ENCODE measurements around the gene DACH1.
"Not testable (repeated sequence)": the region's sequence is repeated elsewhere in the genome, so short reads cannot be mapped to it uniquely, and the experiment has no call there.

The DACH1 gene

DNA sequence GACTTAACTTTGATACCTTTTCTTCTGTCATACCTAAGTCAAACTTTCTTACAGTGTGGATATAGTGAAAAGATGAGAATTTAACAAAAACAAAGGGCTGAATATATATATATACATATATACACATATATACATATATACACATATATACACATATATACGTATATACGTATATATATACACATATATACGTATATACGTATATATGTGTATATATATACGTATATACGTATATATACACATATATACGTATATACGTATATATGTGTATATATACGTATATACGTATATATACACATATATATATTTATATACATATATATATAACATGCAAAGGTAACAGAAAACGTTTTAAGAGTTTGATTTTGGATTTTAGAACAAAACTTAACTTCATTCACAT, 88.0 kb downstream of the DACH1 start:
- DNase-seq (ENCODE audit: low read depth in 2 of 2) = not testable (repeated sequence)

DNA sequence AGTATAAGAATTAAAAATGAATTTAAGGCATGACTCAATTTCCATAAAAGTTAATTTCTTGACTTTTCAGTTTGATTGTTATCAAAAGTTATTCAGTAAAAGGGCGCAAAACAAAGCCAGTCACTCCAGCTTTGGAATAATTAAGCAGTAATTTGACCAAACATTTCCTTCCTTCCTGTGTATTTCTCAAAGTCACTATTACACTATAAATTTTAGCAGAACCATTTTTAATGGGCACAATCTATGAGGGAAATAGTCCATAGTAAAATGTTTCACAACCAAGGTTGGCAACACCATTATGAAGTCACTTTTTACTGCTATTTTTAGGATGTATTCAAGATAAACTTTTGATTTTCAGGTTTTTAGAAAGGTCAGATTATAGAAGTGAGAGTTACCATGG, 91.0 kb downstream of the DACH1 start:
- no peak for DNase-seq (ENCODE audit: low read depth in 2 of 2)

DNA sequence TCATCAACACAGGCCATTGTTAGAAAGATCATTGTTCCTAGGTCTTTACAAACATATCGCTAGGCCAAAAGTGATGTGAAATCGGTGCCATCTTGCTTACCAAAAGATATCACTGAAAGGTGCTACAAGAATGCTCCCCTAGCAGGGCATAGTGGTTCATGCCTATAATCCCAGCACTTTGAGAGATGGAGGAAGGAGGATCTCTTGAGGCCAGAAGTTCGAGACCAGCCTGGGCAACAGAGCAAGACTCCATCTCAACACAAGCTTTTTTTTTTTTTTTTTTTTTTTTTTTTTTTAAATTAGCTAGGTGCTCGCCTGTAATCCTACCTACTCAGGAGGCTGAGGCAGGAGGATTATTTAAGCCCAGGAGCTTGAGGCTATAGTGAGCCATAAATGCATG, 92.1 kb downstream of the DACH1 start:
- no peak for DNase-seq (ENCODE audit: low read depth in 2 of 2)

DNA sequence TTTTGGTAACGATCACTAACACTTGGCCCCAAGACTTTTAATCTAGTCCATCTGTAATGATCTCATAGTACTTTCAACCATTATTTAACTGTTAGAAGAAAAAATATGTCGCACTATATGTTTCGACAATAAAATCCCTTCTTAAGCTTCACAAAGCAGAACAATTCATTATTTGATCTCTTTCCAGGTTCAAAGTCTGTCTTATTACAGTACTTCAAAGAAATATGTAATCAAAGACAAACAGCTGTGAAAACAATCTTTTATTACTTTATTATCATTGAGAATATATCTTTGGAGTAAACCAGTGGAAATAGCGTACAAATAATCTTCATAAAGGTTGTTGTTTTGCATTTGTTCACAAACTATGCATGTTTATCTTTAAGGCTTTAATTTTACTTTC, 93.5 kb downstream of the DACH1 start:
- no peak for DNase-seq (ENCODE audit: low read depth in 2 of 2)

DNA sequence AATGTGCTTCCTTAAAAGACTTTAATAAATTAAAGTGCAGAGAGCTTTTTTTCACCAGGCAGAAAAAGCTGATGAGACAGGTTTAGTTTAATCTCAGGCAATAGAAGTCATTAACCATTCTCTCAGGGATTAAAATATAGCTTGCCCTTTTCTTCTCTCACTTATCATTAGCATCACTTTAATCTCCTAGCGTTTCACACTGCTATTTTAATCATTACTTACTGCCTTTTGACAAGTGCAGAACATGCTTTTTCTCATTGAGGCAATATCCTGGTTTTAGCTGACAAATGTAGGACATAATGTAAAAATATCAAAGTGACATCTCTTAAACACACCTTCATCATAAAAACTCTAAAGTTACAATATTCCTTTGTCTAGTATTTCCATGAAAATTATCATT, 94.6 kb downstream of the DACH1 start:
- no peak for DNase-seq (ENCODE audit: low read depth in 2 of 2)

DNA sequence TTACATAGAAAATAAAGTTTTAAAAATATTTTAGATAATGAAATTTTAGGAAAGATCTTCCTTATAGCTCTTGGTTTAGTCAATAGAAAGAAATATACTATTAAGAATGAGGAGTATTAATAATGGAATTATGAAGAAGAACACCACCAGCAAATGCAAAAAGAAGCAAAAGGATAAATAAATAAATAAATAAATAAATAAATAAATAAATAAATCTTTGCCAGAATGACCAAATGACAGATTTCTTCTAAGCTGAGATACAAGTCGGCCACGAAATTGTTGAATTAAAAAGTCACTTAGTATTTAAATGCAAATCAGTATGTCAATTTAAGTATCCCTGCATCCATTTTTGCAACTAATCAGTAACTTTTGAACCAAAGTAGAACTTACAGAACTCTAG, 95.9 kb downstream of the DACH1 start:
- no peak for DNase-seq (ENCODE audit: low read depth in 2 of 2)

DNA sequence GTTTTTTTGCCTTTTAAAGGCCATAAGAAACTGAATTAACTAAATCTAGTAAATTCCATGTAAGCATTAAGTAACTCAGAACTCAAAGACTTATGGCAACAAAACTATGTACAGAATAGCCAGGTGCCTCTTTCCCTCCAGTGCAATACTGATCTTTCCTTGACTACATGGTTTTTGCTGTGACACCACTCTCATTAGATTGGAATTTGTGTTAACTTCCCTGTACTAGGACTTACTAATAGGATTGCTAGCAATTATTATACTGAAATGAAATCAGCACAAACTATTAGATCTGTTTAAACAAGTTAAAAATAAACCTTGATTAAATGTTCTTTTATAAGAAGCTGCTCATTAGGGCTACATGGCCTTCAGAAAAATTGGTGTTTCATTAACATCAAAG, 96.3 kb downstream of the DACH1 start:
- no peak for DNase-seq (ENCODE audit: low read depth in 2 of 2)

DNA sequence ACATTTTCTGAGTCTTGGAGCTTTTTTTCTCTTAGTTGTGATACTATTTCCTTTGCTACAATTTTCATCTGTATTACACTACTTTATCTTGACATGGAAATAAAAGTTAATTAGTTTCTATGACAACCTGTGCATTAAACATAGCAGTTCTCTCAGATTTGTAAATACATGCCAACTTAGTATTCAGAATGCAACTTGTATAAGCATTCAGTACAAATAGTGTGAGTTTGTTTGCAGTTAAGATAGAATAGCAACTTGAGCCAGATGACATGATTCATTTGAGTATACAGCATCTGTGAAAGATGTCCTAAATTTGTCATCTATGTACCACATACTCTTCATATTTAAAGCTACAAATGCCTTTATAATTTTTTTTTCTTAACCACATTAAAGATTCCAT, 98.1 kb downstream of the DACH1 start:
- no peak for DNase-seq (ENCODE audit: low read depth in 2 of 2)

DNA sequence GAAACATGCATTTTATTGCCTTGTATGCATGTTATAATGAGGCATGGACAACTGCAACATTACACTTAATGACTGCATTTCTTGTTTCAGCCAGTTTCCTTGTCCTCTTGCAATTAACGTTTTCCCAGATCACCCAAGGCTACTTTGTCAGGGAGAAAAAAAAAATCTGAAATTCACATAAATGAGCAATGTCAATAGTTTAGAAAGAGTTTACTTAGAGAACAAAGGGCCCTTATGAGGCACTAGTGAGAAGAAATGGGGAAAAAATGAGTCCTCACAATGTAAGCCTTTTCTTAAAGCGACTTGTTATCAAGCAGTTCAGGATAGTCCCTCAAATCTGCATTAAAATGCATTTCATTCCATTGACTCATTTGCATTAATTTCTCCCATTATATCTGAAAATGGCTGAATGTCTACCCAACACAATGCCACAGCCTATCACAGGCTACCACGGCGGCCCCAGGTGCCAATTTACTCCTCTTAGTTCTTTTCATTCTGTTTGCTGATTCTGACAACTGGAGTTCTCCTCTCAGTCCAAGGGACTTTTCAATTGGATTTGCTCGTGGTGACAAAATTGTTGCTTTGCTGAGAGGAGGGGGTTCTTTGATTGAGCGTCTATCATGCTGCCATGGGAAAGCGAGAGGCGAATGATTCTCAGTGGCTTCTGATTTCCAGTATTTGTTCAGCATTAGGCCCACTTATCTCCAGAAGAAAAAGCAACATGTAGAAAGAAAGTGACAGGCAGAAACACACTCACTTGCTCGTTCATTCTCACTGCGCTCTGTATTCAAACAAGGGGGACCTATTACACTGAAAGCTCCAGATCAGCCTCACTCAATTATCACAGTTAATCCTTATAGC, 107.1 kb downstream of the DACH1 start:
- DNase-seq (ENCODE audit: low read depth in 2 of 2) = no peak

DNA sequence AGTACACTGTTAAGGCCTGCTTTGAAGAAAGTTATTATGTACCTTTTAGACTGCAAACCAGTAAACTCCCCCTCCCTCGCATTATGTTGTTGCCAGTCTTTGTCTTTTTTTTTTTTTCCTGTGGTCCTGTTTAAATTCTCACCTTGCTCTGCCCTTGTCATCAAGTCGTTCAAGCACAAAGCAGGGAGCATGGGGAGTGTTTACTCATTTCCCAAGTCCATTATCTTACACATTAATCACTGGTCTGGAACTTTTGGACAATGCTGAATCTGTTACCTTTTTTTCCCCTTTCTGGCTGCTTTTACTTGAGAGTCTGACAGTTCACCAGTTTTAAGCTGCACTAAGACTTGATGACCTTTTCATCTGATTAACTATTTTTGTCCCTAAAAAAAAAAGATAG, 108.2 kb downstream of the DACH1 start:
- no peak for DNase-seq (ENCODE audit: low read depth in 2 of 2)

DNA sequence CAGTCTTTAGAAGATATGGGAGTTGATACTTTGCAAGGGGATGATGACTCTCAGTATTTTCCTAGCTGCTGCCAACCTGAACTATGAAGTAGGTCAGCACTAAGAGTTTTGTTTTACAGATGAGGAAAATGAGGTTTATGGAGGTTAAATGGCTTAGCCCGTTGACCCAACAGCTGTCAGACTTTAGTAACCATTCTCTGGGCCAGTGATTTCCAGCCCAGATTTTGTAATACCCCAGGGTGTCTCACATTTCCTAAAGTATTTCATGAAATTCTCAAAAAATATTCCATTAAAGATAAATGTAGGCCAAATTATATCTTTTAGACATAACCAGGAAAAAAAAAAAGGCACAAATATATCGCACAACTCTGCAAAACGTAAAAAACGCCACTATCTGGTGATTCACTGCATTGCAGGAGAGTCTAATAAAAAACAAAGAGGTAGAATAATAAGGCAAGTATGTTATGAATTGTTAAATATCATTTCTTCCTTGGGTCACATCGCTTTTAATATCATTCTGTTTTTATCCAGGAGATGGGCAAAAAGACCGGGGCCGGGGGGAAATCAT, 112.5 kb downstream of the DACH1 start:
- no peak for DNase-seq (ENCODE audit: low read depth in 2 of 2)

DNA sequence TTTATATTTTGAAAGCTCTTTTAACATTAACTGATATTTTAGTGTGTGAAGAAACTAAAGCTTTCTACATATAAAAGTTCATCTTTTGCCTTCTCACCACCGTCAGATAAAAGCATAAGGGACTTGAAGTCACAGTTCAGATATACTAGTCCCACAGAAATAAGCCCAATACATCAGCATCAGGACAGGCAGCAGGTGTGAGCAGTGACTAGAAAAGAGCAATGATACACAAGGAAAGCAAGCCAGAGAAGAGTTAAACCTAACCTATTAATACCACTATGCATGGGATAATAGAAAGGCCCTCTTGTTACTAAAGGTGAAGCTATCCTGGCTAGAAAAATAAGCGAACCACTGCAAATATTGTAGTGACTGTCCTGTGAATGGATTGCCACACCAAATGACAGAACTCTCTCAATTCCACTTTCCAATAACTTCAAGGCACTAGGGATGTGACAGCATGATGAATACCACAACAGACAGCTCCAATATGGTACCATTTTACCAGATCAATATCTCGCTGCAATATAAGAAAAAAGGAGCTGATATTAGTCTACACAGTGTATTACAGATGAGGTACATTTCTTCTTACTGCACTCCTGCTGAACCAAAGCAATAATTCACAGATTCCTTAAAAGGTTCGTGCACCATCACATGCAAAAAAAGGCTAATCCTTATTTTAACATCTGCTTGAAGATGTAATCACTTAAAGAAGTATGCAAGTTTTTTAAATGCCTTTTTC, 114.1 kb downstream of the DACH1 start:
- DNase-seq (ENCODE audit: low read depth in 2 of 2) = no peak

DNA sequence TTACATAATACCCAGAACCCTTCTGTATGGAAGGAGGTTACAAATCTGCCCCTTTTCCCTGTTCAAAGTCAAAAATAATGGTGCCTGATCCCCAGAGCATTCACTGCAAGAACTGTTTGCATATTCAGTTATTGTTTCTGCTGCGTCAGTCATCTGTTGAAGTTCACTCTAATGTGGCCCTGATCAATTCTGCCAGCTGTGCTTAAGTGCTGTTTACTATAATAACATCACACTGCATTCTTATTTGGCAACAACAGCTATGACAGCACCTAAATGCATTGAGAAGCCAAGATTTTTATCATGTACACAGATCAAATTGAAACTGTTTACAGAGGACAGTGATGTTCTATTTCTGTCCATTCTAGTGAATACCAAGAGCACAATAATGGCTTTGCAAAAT, 115.9 kb downstream of the DACH1 start:
- no peak for DNase-seq (ENCODE audit: low read depth in 2 of 2)

DNA sequence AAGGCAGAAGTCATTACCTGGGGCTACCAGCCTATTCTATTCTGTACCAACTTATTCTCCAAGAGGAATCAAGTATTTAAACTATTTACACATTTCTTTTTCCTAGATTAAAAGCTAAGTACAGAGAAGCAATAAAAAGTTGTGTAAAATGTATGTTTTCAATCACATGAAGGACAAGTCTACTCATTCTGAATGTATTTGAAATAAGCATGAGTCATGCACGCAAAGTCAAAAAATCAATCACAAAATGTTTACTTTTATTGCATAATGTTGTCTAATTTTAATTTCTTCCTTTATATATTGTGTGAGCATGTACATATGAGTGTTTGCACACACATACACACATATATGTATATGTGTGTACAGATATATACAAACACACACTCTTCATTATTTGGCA, 136.7 kb downstream of the DACH1 start:
- DNase-seq (ENCODE audit: low read depth in 2 of 2) = no peak

DNA sequence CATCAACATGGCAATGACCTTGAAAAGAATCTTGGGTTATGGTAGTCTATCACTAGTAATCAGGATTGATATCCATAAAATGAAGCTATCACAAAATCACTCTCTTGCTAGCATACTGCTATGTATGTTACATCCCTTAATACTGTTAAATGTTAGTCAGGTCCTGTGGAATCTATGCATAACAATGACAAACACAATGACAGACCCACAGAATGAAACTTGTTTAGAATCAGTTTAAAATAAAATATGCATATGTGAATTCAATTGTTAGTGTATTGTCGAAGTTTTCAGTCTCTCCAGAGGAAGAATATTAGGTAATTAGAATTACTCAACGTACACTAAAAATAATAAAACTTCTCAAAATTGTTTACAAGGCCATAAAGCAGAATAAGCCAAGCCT, 137.6 kb downstream of the DACH1 start:
- DNase-seq (ENCODE audit: low read depth in 2 of 2) = no peak

DNA sequence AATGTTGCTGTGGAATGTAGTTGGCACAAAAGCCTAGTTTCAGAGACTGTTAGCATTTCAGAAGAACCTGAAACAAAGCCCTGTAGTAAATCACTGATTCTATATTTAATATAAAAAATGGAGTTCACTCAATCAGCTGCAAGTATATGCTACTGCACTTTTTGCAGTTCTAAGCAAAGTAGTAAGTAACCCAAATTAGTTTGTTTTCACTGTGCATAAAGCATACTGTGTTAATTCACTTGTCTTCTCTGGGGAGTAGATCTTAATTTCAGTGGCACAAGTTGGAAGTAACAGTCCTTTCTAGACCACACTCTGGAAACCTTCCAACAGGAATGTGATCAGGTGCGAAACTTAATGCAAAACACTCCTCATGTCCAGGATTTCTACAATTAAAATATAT, 139.3 kb downstream of the DACH1 start:
- no peak for DNase-seq (ENCODE audit: low read depth in 2 of 2)

DNA sequence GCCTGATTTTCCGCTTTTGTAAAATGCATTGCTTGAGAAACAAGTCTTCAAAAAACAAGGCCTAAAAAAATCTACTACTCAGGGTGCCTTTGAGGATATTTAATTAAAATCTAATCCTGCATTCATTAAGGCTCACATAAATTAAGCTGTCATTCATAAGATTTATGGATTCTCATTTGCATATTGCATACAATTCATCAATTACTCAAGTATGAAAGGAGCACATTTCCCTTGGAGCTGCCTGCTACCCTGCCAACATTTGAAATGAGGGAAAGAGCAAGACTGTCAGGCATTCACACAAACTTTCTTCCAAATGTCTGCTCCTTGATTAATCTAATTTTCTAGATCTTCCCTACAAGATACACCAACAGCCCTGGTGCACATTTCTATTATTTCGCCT, 140.0 kb downstream of the DACH1 start:
- DNase-seq (ENCODE audit: low read depth in 2 of 2) = no peak

DNA sequence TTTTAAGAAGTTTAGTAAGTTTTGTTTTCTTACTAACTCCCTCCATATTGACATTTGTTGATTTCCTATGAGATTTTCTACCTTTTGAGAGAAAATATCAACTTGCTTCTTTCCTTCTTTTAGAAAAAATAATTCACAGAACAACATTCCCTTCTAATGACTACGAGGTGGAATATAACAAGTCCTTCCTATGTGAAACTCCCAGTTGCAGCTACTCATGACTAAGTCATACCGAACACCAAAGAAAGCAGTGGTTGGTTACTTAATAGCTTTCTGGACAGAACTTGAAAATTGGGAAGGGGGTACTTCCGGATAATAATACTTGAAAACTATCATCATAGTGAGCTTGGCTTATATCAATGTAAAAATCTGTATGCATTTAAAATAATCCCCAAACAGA, 144.8 kb downstream of the DACH1 start:
- DNase-seq (ENCODE audit: low read depth in 2 of 2) = no peak

DNA sequence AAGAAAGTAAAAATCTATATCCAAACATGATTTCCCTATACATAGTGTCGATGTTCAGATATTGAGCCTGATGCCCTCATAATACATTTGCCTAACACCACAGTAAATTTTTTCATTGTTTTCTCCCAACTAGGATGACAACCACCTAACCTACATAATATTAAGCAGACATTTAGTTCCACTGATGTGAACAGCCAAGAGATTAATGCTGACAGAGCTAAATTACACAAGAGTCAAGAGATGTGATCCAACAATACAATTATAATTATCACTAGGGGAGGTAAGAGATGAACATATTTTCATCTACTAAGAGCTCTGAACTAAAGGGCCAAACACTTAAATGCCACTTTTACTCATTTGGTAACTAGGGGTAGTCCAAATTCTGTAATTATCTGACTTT, 145.9 kb downstream of the DACH1 start:
- DNase-seq (ENCODE audit: low read depth in 2 of 2) = no peak

DNA sequence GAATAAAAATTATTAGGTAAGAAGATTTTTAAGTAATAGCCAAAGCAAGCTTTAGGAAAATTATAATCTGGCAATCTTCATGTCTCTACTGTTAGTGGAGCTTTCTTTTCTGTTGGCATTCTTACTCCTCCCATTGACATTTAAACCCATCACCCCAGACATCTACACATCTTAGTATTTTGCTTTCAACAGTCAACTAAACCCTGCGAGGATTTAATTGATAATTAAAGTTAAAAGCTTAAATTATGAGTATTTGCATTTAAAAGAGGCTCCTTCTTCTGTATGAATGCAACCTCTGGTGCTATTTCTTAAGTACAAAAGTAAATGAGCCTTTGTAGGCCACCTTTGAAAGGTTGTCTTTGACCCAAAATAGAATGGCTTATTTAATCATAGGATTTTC, 148.1 kb downstream of the DACH1 start:
- DNase-seq (ENCODE audit: low read depth in 2 of 2) = no peak

DNA sequence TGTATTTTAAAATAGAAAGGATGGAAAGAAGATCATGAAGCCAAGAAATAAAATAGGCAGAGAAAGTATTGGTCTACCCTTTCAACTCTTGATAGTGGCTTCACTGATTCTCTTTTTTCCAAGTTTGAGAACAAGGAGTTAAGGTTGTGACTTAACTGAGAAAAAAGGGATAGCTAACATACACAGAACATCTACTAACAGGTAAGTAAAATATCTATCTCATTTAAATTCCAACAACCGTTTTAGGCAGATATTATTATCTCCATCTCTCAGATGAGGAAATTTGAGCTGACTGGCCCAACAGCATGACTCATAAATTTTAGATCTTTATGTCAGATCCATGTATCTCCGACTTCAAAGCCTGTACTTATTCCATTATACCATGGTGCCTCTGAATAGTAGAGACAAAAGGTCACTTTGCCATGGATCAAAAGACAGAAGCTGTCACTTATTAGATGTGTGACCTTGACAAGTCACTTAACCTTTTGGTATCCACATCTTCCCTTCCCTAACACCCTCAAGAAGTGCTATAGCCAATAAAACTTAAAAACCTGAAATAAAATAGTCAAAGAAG, 152.1 kb downstream of the DACH1 start:
- no peak for DNase-seq (ENCODE audit: low read depth in 2 of 2)

DNA sequence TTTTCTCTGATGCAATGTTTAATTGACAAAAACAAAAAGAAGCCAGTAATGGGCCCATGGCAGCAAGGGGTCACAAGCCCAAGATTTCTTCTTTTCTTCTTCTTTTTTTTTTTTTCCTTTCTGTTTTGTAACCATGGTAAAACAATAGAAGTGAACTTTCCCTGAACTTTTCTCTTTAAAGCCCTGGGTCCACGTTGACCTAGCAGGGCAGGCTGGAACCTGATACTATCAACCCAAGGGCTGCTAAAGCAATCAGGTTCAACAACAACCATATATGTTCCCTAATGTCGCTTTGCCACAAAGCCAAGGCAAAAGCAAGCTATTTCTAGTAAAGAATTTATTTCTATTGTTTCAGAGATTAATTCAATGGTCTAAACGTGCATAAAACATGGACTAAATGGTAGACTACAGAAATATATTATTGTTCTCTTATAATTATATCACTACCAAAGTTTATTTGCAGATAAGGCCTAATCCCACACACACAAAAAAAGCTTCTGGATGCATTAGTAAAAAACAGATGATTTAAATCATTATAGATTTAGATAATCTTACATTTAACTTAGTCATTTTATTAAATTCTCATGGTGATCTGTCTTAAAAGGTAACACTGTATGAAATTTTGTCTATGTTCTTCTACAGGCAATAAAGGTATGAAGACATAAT, 153.9 kb downstream of the DACH1 start:
- no peak for DNase-seq (ENCODE audit: low read depth in 2 of 2)

Data from fibroblast of skin of left biceps (primary cell).